HEK293 (cell line): ENCODE results near the gene ADD1.

Source experiments
- CTCF ChIA-PET: fragments of 350-600 bp; formaldehyde crosslinking; extraction: SDS; loops from one replicate; lab custom pipeline; 2021; ENCODE audit warnings: antibody characterized with exemption; lab: Yijun Ruan, JAX
- POLR2A ChIA-PET: fragments of 300-600 bp; formaldehyde crosslinking; extraction: SDS; loops from one replicate; lab custom pipeline; 2020; ENCODE audit warnings: antibody characterized with exemption, inconsistent platforms; lab: Yijun Ruan, JAX
- H3K27ac ChIP-seq: fragments of 200-500 bp; sonication (Bioruptor generic); 2 replicates; pipeline ENCODE4 v1.5.1; 2014; ENCODE audit warnings: low read depth, low read length, control low read depth, inconsistent platforms; ENCODE audit errors: extremely low read depth
- H3K36me3 ChIP-seq, 2 experiments: fragments of 200-500 bp in 1 of 2; sonication (Bioruptor generic) in 1 of 2; 1 replicate in 1 of 2; 2 replicates in 1 of 2; pipeline ENCODE4 v1.5.1; 2014 to 2017; ENCODE audit warnings: inconsistent platforms in 2 of 2, low read length in 2 of 2; ENCODE audit not compliant: control insufficient read depth in 2 of 2, insufficient read depth in 1 of 2
- H3K4me1 ChIP-seq: fragments of 200-500 bp; sonication (Bioruptor generic); 2 replicates; pipeline ENCODE4 v1.5.1; 2014; ENCODE audit warnings: mild to moderate bottlenecking, low read length, inconsistent platforms; ENCODE audit not compliant: control insufficient read depth, insufficient read depth
- H3K4me3 ChIP-seq: 2 replicates; pipeline ENCODE4 v1.5.1; 2011; ENCODE audit warnings: low read depth, mild to moderate bottlenecking, control low read depth, low read length, moderate library complexity
- H3K9me3 ChIP-seq: fragments of 200-500 bp; sonication (Bioruptor generic); 2 replicates; pipeline ENCODE4 v1.5.1; 2014; ENCODE audit warnings: low read depth, low read length, inconsistent platforms; ENCODE audit not compliant: control insufficient read depth, insufficient read depth
- EGR2 ChIP-seq: fragments of 450-650 bp; formaldehyde crosslinking; IDR thresholded peaks from 2 replicates; pipeline ENCODE4 v1.5.1; 2016; ENCODE audit warnings: low read depth, missing biosample characterization, missing genetic modification characterization
- SETDB1 ChIP-seq: IDR thresholded peaks from one replicate; pipeline ENCODE4 v1.6.1; 2017; ENCODE audit warnings: mild to moderate bottlenecking, low read length, moderate library complexity, mixed read lengths; ENCODE audit not compliant: insufficient read length
- ZNF155 ChIP-seq: fragments of 450-650 bp; formaldehyde crosslinking; IDR thresholded peaks from 2 replicates; pipeline ENCODE4 v1.5.1; 2016; ENCODE audit warnings: missing biosample characterization, missing genetic modification characterization
- ZNF404 ChIP-seq: fragments of 450-650 bp; formaldehyde crosslinking; IDR thresholded peaks from 2 replicates; pipeline ENCODE4 v1.5.1; 2017; ENCODE audit warnings: missing biosample characterization, missing genetic modification characterization
- ZNF571 ChIP-seq: fragments of 450-650 bp; formaldehyde crosslinking; IDR thresholded peaks from 2 replicates; pipeline ENCODE4 v1.5.0; 2017; ENCODE audit warnings: missing biosample characterization, missing genetic modification characterization
- ZNF664 ChIP-seq: fragments of 450-650 bp; formaldehyde crosslinking; IDR thresholded peaks from 2 replicates; pipeline ENCODE4 v1.5.1; 2016; ENCODE audit warnings: missing biosample characterization, missing genetic modification characterization

Gene ADD1

GRCh38 chr4:2971275-2971674 lies 127.6 kb downstream of the ADD1 start:
- Histone ChIP-seq H3K4me1 (no peaks in the 10 kb centered on the region), H3K4me3 (no peak overlapping the region), H3K36me3 (no peaks in the 10 kb centered on the region), H3K27ac (no peak overlapping the region), H3K9me3 (no peaks in the 10 kb centered on the region)
- ChIA-PET CTCF (no interaction called here), POLR2A (no interaction called here)
- TF ChIP-seq ZNF664 (tag by site-specific recombination) (peak; percentile 91), ZNF571 (tag by site-specific recombination) (no peak), ZNF404 (tag by site-specific recombination) (no peak)

- POLR2A ChIA-PET = interaction anchor here (0.7 to 3.6 kb wide), 2 partner anchors 13 to 194 kb away, joined by 7 to 15 read pairs; partner anchors contain the start of genes GRK4 and NOP14
- Histone ChIP-seq H3K4me3 (no peak overlapping the region), H3K36me3 (no peaks in the 10 kb centered on the region), H3K4me1 (no peaks in the 10 kb centered on the region), H3K9me3 (no peaks in the 10 kb centered on the region), H3K27ac (no peak overlapping the region)
- CTCF ChIA-PET = interaction anchor here (0.6 to 3.4 kb wide), 17 partner anchors 9 to 131 kb away, joined by 3 to 17 read pairs (median 4); partner anchors contain the start of genes GRK4 and NOP14
- TF ChIP-seq SETDB1 = peak; percentile 67
- 0 out of 2 replicates have a peak, but pooled peaks have one; percentile 18 for TF ChIP-seq EGR2 (tag by site-specific recombination)
- no peak for TF ChIP-seq ZNF155 (tag by site-specific recombination)
Observed at GRCh38 chr4:2977211-2978088, 133.8 kb downstream of the ADD1 start.
